LNCaP clone FGC (cell line): Measurements from ENCODE around the gene STIL.

ENCODE experiments used
- DNase-seq: peaks from one replicate; pipeline ENCODE4 v3.0.0-alpha.2; 2011; ENCODE audit warnings: low read depth
- H3K4me3 ChIP-seq: 2 replicates; pipeline ENCODE4 v1.5.1; 2011; ENCODE audit warnings: mild to moderate bottlenecking, low read depth, low read length, control low read depth
- CTCF ChIP-seq: IDR thresholded peaks from 2 replicates; pipeline ENCODE4 v1.5.1; 2012; ENCODE audit warnings: mild to moderate bottlenecking; ENCODE audit not compliant: control insufficient read depth, insufficient read depth; ENCODE audit errors: extremely low read depth

STIL gene

GRCh38 chr1:47332779-47333577, 19.0 kb upstream of the STIL start:
- DNase-seq = no peak
- peak overlapping the region; percentile 90 for H3K4me3 ChIP-seq
- no peak for TF ChIP-seq CTCF

- no peak for TF ChIP-seq CTCF
Measured at GRCh38 chr1:47331875-47332274, 17.9 kb upstream of the STIL start.

GRCh38 chr1:47330212-47330611, 16.3 kb upstream of the STIL start:
- H3K4me3 ChIP-seq = no peak overlapping the region
- no peak for TF ChIP-seq CTCF
- no peak for DNase-seq

More at GRCh38 chr1:47331875-47332274, 17.9 kb upstream of the STIL start:
- DNase-seq = no peak
- no peak overlapping the region for H3K4me3 ChIP-seq

GRCh38 chr1:47328992-47329391, 15.0 kb upstream of the STIL start:
- no peak for TF ChIP-seq CTCF
- no peak for DNase-seq
- no peak overlapping the region for H3K4me3 ChIP-seq

- no peak for DNase-seq
- H3K4me3 ChIP-seq = no peak overlapping the region
- no peak for TF ChIP-seq CTCF
Measured at GRCh38 chr1:47326271-47326670, 12.3 kb upstream of the STIL start.

GRCh38 chr1:47325528-47325927, 11.6 kb upstream of the STIL start:
- no peak for TF ChIP-seq CTCF
- DNase-seq = no peak
- H3K4me3 ChIP-seq = no peak overlapping the region

- TF ChIP-seq CTCF = no peak
- DNase-seq = no peak
- H3K4me3 ChIP-seq = no peak overlapping the region
Measured at GRCh38 chr1:47324682-47325081, 10.7 kb upstream of the STIL start.
